HG03060 (cell line): ENCODE measurements around the gene CCSER1.
"Not testable (repeated sequence)": the region's sequence is repeated elsewhere in the genome, so short reads cannot be mapped to it uniquely, and the experiment has no call there.

Experiments used
- ATAC-seq: cut with Tn5 transposase; IDR thresholded peaks from one replicate; pipeline ENCODE4 v1.9.1; 2021; ENCODE audit warnings: low read depth, moderate number of reproducible peaks; ENCODE audit not compliant: unreplicated experiment

CCSER1 gene

GRCh38 chr4:90421161-90421560, 294.0 kb downstream of the CCSER1 start:
- no peak for ATAC-seq

- no peak for ATAC-seq
These were observed 298.7 kb downstream of the CCSER1 start for GRCh38 chr4:90425893-90426292.

- ATAC-seq = no peak
These were observed 311.3 kb downstream of the CCSER1 start for GRCh38 chr4:90438522-90438921.

- ATAC-seq = no peak
These were observed 314.6 kb downstream of the CCSER1 start for GRCh38 chr4:90441770-90442169.

- no peak for ATAC-seq
These were observed 315.4 kb downstream of the CCSER1 start for GRCh38 chr4:90442619-90443018.

GRCh38 chr4:90443231-90443630, 316.0 kb downstream of the CCSER1 start:
- ATAC-seq = no peak

GRCh38 chr4:90444904-90445303, 317.7 kb downstream of the CCSER1 start:
- no peak for ATAC-seq

- ATAC-seq = no peak
These were observed 318.2 kb downstream of the CCSER1 start for GRCh38 chr4:90445380-90445779.

GRCh38 chr4:90449626-90450025, 322.4 kb downstream of the CCSER1 start:
- ATAC-seq = no peak

- no peak for ATAC-seq
These were observed 329.7 kb downstream of the CCSER1 start for GRCh38 chr4:90456891-90457290.

- no peak for ATAC-seq
These were observed 330.6 kb downstream of the CCSER1 start for GRCh38 chr4:90457817-90458216.

- ATAC-seq = no peak
These were observed 331.4 kb downstream of the CCSER1 start for GRCh38 chr4:90458576-90458975.

GRCh38 chr4:90474484-90474883, 347.3 kb downstream of the CCSER1 start:
- ATAC-seq = no peak

- no peak for ATAC-seq
These were observed 348.8 kb downstream of the CCSER1 start for GRCh38 chr4:90476019-90476418.

- no peak for ATAC-seq
These were observed 349.4 kb downstream of the CCSER1 start for GRCh38 chr4:90476586-90476985.

GRCh38 chr4:90484894-90485293, 357.7 kb downstream of the CCSER1 start:
- not testable (repeated sequence) for ATAC-seq

- ATAC-seq = no peak
These were observed 359.2 kb downstream of the CCSER1 start for GRCh38 chr4:90486346-90486745.

GRCh38 chr4:90495211-90495610, 368.0 kb downstream of the CCSER1 start:
- ATAC-seq = no peak

- ATAC-seq = no peak
These were observed 368.7 kb downstream of the CCSER1 start for GRCh38 chr4:90495936-90496335.

- no peak for ATAC-seq
These were observed 371.0 kb downstream of the CCSER1 start for GRCh38 chr4:90498175-90498574.

- ATAC-seq = no peak
These were observed 376.5 kb downstream of the CCSER1 start for GRCh38 chr4:90503677-90504076.

GRCh38 chr4:90515191-90515590, 388.0 kb downstream of the CCSER1 start:
- ATAC-seq = no peak

GRCh38 chr4:90528551-90528950, 401.4 kb downstream of the CCSER1 start:
- ATAC-seq = no peak
